ENCODE results near the gene ROBO4.
A peak's percentile ranks its signal among the peaks of the same experiment; 100 is the strongest.

The ROBO4 gene

DNA sequence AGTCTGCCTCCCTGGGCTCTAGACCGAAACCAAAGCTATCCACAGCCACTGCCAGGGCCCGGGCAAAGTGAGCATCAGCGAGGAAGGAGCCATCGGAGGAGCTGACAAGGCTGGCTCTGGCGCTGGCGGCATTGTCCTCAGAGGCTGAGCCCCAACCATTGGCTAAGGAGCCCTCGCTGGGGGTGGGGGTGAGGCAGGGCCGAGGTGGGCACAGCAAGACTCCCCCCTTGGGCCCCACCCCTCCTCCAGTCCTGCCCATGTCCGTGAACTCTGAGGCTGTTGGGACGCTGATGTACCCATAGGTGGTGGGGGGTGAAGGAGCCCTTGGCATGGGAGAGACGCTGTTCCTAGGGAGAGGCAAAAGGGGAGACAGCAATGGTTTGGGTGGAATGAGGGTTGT is 11.2 kb downstream of the ROBO4 start:
- Histone ChIP-seq H3K36me3 (ENCODE audit: control insufficient read depth in 4 of 4, insufficient read depth in 4 of 4, low read length in 3 of 4) (peaks cover 3 to 59% (median 17%) of the 10 kb centered on the region in 4 experiments), H3K27ac (ENCODE audit: insufficient read depth in 1 of 2, low read depth in 1 of 2, low read length in 2 of 2, poor library complexity in 1 of 2, severe bottlenecking in 2 of 2) (no peak overlapping the region), H3K4me3 (ENCODE audit: control insufficient read depth in 1 of 7, extremely low read depth in 1 of 7, insufficient read depth in 4 of 7, low read depth in 2 of 7, low read length in 6 of 7) (no peak overlapping the region), H3K27me3 (replicated peaks in 2 of 5; ENCODE audit: control insufficient read depth in 4 of 5, insufficient read depth in 5 of 5, low read length in 4 of 5) (no peaks in the 10 kb centered on the region), H3K4me1 (ENCODE audit: control extremely low read depth in 1 of 4, control insufficient read depth in 4 of 4, insufficient read depth in 4 of 4, low read length in 3 of 4) (peaks cover 0 to 9% (median 2%) of the 10 kb centered on the region in 4 experiments), H3K9me3 (ENCODE audit: control extremely low read depth in 1 of 5, control insufficient read depth in 4 of 5, insufficient read depth in 2 of 5, low read depth in 1 of 5, low read length in 4 of 5) (no peaks in the 10 kb centered on the region)
- ChIA-PET CTCF (interaction anchor here (3.9 kb wide), 1 partner anchor 10 kb away, joined by 14 read pairs; no protein-coding TSS in a partner anchor), POLR2A (interaction anchor here (1.2 kb wide), 1 partner anchor 10 kb away, joined by 3 read pairs; no protein-coding TSS in a partner anchor)
- DNase-seq = no peak
- WGBS (ENCODE audit: insufficient coverage) = 95% methylated on average over 8 of the region's 11 CpGs

DNA sequence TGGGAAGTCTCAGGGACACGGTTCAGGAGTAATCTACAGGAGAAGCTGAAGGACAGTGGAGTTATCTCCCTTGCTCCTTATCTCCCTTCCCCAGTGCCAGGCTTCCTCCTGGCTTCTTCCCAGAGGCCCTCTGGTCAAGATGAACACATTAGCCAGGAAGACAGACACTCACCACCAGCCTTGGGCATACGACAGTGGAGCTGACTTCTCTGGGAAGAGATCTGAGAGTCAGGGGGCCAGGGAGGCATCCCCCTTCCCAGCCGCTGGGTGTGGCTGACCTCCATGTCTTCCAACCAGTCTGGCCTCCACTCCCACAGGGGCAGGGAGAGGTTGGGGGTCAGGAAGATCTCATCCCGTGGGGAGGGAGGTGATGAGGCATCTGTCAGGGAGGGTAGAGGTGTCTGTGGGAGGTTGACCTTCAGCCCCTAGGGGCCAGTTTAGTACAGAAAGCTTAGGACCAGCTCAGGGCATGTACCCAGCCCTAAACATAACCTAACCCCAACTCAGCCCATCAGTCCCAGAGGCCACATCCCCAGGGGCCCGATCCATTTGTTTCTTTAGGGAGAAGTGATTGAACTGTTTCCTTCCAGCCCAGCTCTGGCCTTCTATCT is 12.7 kb downstream of the ROBO4 start:
- whole genome bisulfite sequencing (ENCODE audit: insufficient coverage) = 100% methylated on average over 1 of the region's 5 CpGs
- no peaks in the 10 kb centered on the region for H3K27me3 ChIP-seq (replicated peaks in 2 of 5; ENCODE audit: control insufficient read depth in 4 of 5, insufficient read depth in 5 of 5, low read length in 4 of 5)
- H3K4me3 ChIP-seq (ENCODE audit: control insufficient read depth in 1 of 7, extremely low read depth in 1 of 7, insufficient read depth in 4 of 7, low read depth in 2 of 7, low read length in 6 of 7) = no peak overlapping the region
- peaks cover 3 to 50% (median 17%) of the 10 kb centered on the region in 4 experiments for H3K36me3 ChIP-seq (ENCODE audit: control insufficient read depth in 4 of 4, insufficient read depth in 4 of 4, low read length in 3 of 4)
- no peak for DNase-seq
- H3K27ac ChIP-seq (ENCODE audit: insufficient read depth in 1 of 2, low read depth in 1 of 2, low read length in 2 of 2, poor library complexity in 1 of 2, severe bottlenecking in 2 of 2) = no peak overlapping the region
- CTCF ChIA-PET = interaction anchor here (1.1 to 1.2 kb wide), 3 partner anchors 9 to 47 kb away, joined by 3 read pairs; partner anchors contain the start of gene ROBO4
- peaks cover 0 to 17% (median 14%) of the 10 kb centered on the region in 4 experiments for H3K4me1 ChIP-seq (ENCODE audit: control extremely low read depth in 1 of 4, control insufficient read depth in 4 of 4, insufficient read depth in 4 of 4, low read length in 3 of 4)
- POLR2A ChIA-PET = no interaction called here
- H3K9me3 ChIP-seq (ENCODE audit: control extremely low read depth in 1 of 5, control insufficient read depth in 4 of 5, insufficient read depth in 2 of 5, low read depth in 1 of 5, low read length in 4 of 5) = no peaks in the 10 kb centered on the region

DNA sequence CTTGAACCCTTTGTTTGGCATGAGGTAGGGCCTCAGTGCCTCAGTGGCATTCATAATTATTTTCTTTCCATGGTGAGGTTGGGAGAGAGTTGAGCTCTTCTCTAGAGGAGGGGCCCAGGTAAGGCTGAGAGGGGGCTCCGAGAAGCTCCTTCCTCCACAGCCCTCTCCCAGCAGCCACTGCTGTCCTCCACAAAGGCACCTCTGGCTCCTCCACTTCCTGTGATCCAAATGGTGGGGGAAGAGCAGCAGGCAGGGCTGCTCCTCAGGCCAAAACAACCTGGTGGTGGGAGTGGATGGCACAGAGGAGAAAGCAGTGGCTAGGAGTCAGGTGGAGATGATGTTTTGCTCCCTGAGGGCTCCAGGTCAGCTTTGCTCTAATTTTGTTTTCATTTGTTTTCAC is 13.3 kb downstream of the ROBO4 start:
- ChIA-PET POLR2A (no interaction called here), CTCF (interaction anchor here (1.1 to 1.5 kb wide), 4 partner anchors 8 to 57 kb away, joined by 3 read pairs; partner anchors contain the start of gene ROBO4)
- Histone ChIP-seq H3K4me3 (ENCODE audit: control insufficient read depth in 1 of 7, extremely low read depth in 1 of 7, insufficient read depth in 4 of 7, low read depth in 2 of 7, low read length in 6 of 7) (no peak overlapping the region), H3K36me3 (ENCODE audit: control insufficient read depth in 4 of 4, insufficient read depth in 4 of 4, low read length in 3 of 4) (peaks cover 3 to 45% (median 16%) of the 10 kb centered on the region in 4 experiments), H3K27ac (ENCODE audit: insufficient read depth in 1 of 2, low read depth in 1 of 2, low read length in 2 of 2, poor library complexity in 1 of 2, severe bottlenecking in 2 of 2) (no peak overlapping the region), H3K9me3 (ENCODE audit: control extremely low read depth in 1 of 5, control insufficient read depth in 4 of 5, insufficient read depth in 2 of 5, low read depth in 1 of 5, low read length in 4 of 5) (no peaks in the 10 kb centered on the region), H3K27me3 (replicated peaks in 2 of 5; ENCODE audit: control insufficient read depth in 4 of 5, insufficient read depth in 5 of 5, low read length in 4 of 5) (no peaks in the 10 kb centered on the region), H3K4me1 (ENCODE audit: control extremely low read depth in 1 of 4, control insufficient read depth in 4 of 4, insufficient read depth in 4 of 4, low read length in 3 of 4) (peaks cover 0 to 20% (median 17%) of the 10 kb centered on the region in 4 experiments)
- DNase-seq = no peak
- WGBS (ENCODE audit: insufficient coverage) = no CpG with 5 or more reads among the region's 1 CpG

DNA sequence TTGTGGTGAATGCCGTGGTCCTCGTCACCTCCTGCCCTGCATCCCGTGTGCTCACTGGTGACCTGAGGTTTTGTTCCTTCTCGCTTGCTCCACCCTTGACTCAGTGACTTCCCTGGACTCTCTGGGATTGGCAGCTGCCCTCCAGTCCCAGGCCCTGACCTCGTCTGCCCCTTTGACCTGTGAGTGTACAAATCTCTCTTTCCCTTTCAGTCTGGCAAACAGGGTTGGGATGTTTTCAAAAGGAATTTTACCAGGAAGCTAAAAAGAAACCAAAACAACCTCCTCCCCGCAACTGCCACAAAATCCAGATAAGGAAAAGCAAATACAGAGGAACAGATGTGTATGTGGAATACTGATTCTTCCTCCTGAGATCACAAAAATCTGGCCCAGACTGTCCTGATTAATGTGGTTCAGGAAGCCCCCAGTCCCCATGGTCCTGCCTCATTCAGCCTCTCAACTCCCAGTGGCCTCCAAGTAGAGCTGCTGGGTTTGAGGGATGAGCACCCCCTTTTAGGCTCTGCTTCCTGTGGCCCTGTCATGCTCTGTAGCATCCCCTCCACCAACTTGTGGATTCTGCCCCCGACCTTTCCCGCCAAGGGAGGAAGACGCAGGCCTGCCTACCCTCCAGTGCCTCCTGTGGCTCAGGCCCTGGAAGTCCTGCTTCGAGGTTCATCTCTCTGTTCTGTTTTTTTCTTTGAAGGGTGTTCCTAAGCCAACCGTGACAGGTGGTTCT is 15.2 kb downstream of the ROBO4 start:
- Histone ChIP-seq H3K4me1 (ENCODE audit: control extremely low read depth in 1 of 4, control insufficient read depth in 4 of 4, insufficient read depth in 4 of 4, low read length in 3 of 4) (peaks cover 0 to 38% (median 25%) of the 10 kb centered on the region in 4 experiments), H3K4me3 (ENCODE audit: control insufficient read depth in 1 of 7, extremely low read depth in 1 of 7, insufficient read depth in 4 of 7, low read depth in 2 of 7, low read length in 6 of 7) (no peak overlapping the region), H3K27me3 (replicated peaks in 2 of 5; ENCODE audit: control insufficient read depth in 4 of 5, insufficient read depth in 5 of 5, low read length in 4 of 5) (no peaks in the 10 kb centered on the region), H3K27ac (ENCODE audit: insufficient read depth in 1 of 2, low read depth in 1 of 2, low read length in 2 of 2, poor library complexity in 1 of 2, severe bottlenecking in 2 of 2) (no peak overlapping the region), H3K36me3 (ENCODE audit: control insufficient read depth in 4 of 4, insufficient read depth in 4 of 4, low read length in 3 of 4) (peaks cover 3 to 39% (median 10%) of the 10 kb centered on the region in 4 experiments), H3K9me3 (ENCODE audit: control extremely low read depth in 1 of 5, control insufficient read depth in 4 of 5, insufficient read depth in 2 of 5, low read depth in 1 of 5, low read length in 4 of 5) (no peaks in the 10 kb centered on the region)
- ChIA-PET CTCF (interaction anchor here (1.5 to 5.4 kb wide), 3 partner anchors 10 to 59 kb away, joined by 3 to 39 read pairs (median 11); no protein-coding TSS in a partner anchor), POLR2A (no interaction called here)
- DNase-seq = no peak
- 89% methylated on average over 10 of the region's 11 CpGs for WGBS (ENCODE audit: insufficient coverage)

DNA sequence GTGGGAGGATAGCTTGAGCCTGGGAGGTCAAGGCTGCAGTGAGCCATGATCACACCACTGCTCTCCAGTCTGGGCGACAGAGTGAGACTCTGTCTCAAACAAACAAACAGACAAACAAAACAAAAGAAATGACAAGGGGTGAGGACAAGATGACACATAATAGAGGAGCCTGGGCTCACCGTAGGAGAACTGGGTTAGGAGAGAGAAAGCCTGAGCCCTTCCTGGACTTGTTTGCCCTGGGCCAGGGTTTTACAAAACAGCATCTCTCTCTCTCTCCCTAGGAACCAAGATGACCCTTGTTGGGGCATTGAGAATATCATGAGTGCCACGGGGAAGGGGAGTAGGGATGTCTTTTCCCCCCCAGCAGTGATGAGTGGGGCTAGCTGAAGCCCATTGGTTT is 16.7 kb downstream of the ROBO4 start:
- peaks cover 3 to 28% (median 8%) of the 10 kb centered on the region in 4 experiments for H3K36me3 ChIP-seq (ENCODE audit: control insufficient read depth in 4 of 4, insufficient read depth in 4 of 4, low read length in 3 of 4)
- no peak overlapping the region for H3K27ac ChIP-seq (ENCODE audit: insufficient read depth in 1 of 2, low read depth in 1 of 2, low read length in 2 of 2, poor library complexity in 1 of 2, severe bottlenecking in 2 of 2)
- CTCF ChIA-PET = interaction anchor here (0.9 to 5.4 kb wide), 3 partner anchors 12 to 21 kb away, joined by 3 to 39 read pairs (median 11); no protein-coding TSS in a partner anchor
- peaks cover 0 to under 1% (median 0%) of the 10 kb centered on the region in 5 experiments for H3K27me3 ChIP-seq (replicated peaks in 2 of 5; ENCODE audit: control insufficient read depth in 4 of 5, insufficient read depth in 5 of 5, low read length in 4 of 5)
- H3K9me3 ChIP-seq (ENCODE audit: control extremely low read depth in 1 of 5, control insufficient read depth in 4 of 5, insufficient read depth in 2 of 5, low read depth in 1 of 5, low read length in 4 of 5) = no peaks in the 10 kb centered on the region
- DNase-seq = no peak
- H3K4me3 ChIP-seq (ENCODE audit: control insufficient read depth in 1 of 7, extremely low read depth in 1 of 7, insufficient read depth in 4 of 7, low read depth in 2 of 7, low read length in 6 of 7) = no peak overlapping the region
- H3K4me1 ChIP-seq (ENCODE audit: control extremely low read depth in 1 of 4, control insufficient read depth in 4 of 4, insufficient read depth in 4 of 4, low read length in 3 of 4) = peaks cover 0 to 50% (median 36%) of the 10 kb centered on the region in 4 experiments
- POLR2A ChIA-PET = no interaction called here
- WGBS (ENCODE audit: insufficient coverage) = 92% methylated on average over 2 of the region's 3 CpGs

DNA sequence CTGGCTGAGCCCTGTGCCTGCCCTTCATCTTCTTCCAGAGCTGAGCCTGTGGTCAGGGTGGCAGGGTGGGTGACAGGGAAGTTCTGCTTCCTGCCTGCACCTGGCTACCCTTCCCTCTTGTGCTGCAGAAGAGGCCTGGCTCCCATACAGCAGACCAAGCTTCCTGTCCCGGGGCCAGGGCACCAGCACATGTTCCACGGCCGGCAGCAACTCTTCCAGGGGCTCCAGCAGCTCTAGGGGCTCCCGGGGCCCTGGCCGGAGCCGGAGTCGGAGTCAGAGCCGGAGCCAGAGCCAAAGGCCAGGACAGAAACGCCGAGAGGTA is 17.4 kb downstream of the ROBO4 start:
- POLR2A ChIA-PET = no interaction called here
- H3K27me3 ChIP-seq (replicated peaks in 2 of 5; ENCODE audit: control insufficient read depth in 4 of 5, insufficient read depth in 5 of 5, low read length in 4 of 5) = peaks cover 0 to 8% (median 4%) of the 10 kb centered on the region in 5 experiments
- peak overlapping the region in 2 of 7 experiments; percentile 16 to 20 for H3K4me3 ChIP-seq (ENCODE audit: control insufficient read depth in 1 of 7, extremely low read depth in 1 of 7, insufficient read depth in 4 of 7, low read depth in 2 of 7, low read length in 6 of 7)
- H3K27ac ChIP-seq (ENCODE audit: insufficient read depth in 1 of 2, low read depth in 1 of 2, low read length in 2 of 2, poor library complexity in 1 of 2, severe bottlenecking in 2 of 2) = no peak overlapping the region
- CTCF ChIA-PET = interaction anchor here (0.9 to 5.4 kb wide), 4 partner anchors 9 to 21 kb away, joined by 3 to 39 read pairs (median 4); no protein-coding TSS in a partner anchor
- peaks cover 0 to 55% (median 42%) of the 10 kb centered on the region in 4 experiments for H3K4me1 ChIP-seq (ENCODE audit: control extremely low read depth in 1 of 4, control insufficient read depth in 4 of 4, insufficient read depth in 4 of 4, low read length in 3 of 4)
- 43% methylated on average over 10 of the region's 10 CpGs for WGBS (ENCODE audit: insufficient coverage)
- peak in 2 of 3 donors; percentile 34 to 49 for DNase-seq
- H3K36me3 ChIP-seq (ENCODE audit: control insufficient read depth in 4 of 4, insufficient read depth in 4 of 4, low read length in 3 of 4) = peaks cover 2 to 24% (median 8%) of the 10 kb centered on the region in 4 experiments
- no peaks in the 10 kb centered on the region for H3K9me3 ChIP-seq (ENCODE audit: control extremely low read depth in 1 of 5, control insufficient read depth in 4 of 5, insufficient read depth in 2 of 5, low read depth in 1 of 5, low read length in 4 of 5)

All from common myeloid progenitor, CD34-positive (primary cell).